Tibial nerve (tissue), 4 donors: ENCODE results near the gene SOCS7.

Experiments used
- CTCF ChIP-seq, 5 experiments: fragments of 200-600 bp in 3 of 5; fragments of 450-650 bp in 2 of 5; sonication (generic) in 3 of 5; IDR thresholded peaks; one replicate each; pipeline ENCODE4 v1.5.1; 2016 to 2019; ENCODE audit warnings: antibody characterized with exemption in 5 of 5, mild to moderate bottlenecking in 3 of 5, moderate library complexity in 2 of 5
- EP300 ChIP-seq, 2 donors: sonication (generic); formaldehyde crosslinking; IDR thresholded peaks; one replicate each; pipeline ENCODE4 v1.6.1; 2017; ENCODE audit warnings: antibody characterized with exemption in 2 of 2, mild to moderate bottlenecking in 1 of 2

GRCh38 chr17:38353668-38354067 lies 2.0 kb downstream of the SOCS7 start:
- TF ChIP-seq CTCF (IDR thresholded peaks at IDR 0.05): no peak
- TF ChIP-seq EP300 (IDR thresholded peaks at IDR 0.05): no peak
